Left colon (tissue), 2 donors: Measurements from ENCODE around the gene ZKSCAN2. TPM values are rescaled to one million over a fixed set of nuclear protein-coding genes. Genes with fewer than 3 reads are reported as not detected.
A peak's percentile ranks its signal among the peaks of the same experiment; 100 is the strongest.

Source experiments
- ATAC-seq: fragments of 200-7000 bp; cut with Tn5 transposase; one replicate; pipeline ENCODE4 v1.9.1; 2020; ENCODE audit warnings: mild to moderate bottlenecking, moderate library complexity
- DNase-seq, 2 donors: peaks; one replicate each; pipeline ENCODE4 v3.0.0-alpha.2; 2020
- intact Hi-C, 2 donors: fragments of 100-400 bp; cut with DNase I in 1 of 2; cut with micrococcal nuclease in 1 of 2; formaldehyde crosslinking; loops; one replicate each; pipeline versions ENCODE4 v1.11.2 to v1.14.0; 2022; cut with DNase I, micrococcal nuclease
- long read RNA-seq: library from polyadenylated mRNA; unstranded; transcript quantifications from one replicate; pipeline ENCODE4 v2.0.0, GENCODE V29; 2021
- total RNA-seq, 2 donors: library from RNA; stranded (reverse); fragmentation: NEBNext Ultra II Directional; extraction: Animal tissue kit (Norgen Biotek cat#: 25700); gene quantifications; one replicate each; pipeline ENCODE4 v1.2.1, GENCODE V29; 2021
- donor health status: DM: no; HTN: no; CAD: no.
- donor health status: DM: yes; HTN: yes; CAD: no.

The ZKSCAN2 gene
- total RNA-seq, result 1 to 10 TPM; 2.6 to 2.7 TPM
- long read RNA-seq, partial matches to known transcripts, result 1 of 2 reads
- long read RNA-seq, other reads (novel, unspliced or antisense), result 0 of 2 reads

DNA sequence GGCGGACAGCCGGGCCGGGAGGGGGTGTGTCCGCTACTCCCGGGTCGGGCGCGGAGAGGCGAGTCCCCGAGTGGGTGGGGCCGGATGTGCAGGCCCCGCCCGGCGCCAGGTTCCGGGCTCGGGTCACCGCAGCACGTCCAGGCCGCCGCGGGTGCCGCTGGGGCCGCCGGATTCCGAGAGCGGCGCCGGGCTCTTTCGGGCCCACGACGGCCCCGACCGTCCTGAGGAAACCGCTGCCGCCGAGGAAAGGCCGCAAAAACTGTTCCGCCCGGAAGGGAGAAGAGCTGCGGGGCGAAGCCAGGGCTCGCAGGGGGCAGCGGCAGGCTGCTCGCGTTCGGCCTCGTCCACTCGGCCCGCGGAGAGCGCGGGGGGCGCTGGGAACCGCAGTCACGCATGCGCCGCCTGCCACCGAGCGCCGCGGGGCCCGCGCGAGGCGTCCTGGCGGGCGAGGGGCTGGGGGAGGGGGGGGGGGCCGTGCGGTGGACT is at the start of gene ZKSCAN2:
ZKSCAN2 (minus strand) TSS at position 376 of the 486 bp plus-strand sequence. CDS start 718 bp downstream, outside the sequence.
- intact Hi-C loops, result no loop called here
- peak; percentile 92 for DNase-seq
- ATAC-seq, result peak; percentile 94

DNA sequence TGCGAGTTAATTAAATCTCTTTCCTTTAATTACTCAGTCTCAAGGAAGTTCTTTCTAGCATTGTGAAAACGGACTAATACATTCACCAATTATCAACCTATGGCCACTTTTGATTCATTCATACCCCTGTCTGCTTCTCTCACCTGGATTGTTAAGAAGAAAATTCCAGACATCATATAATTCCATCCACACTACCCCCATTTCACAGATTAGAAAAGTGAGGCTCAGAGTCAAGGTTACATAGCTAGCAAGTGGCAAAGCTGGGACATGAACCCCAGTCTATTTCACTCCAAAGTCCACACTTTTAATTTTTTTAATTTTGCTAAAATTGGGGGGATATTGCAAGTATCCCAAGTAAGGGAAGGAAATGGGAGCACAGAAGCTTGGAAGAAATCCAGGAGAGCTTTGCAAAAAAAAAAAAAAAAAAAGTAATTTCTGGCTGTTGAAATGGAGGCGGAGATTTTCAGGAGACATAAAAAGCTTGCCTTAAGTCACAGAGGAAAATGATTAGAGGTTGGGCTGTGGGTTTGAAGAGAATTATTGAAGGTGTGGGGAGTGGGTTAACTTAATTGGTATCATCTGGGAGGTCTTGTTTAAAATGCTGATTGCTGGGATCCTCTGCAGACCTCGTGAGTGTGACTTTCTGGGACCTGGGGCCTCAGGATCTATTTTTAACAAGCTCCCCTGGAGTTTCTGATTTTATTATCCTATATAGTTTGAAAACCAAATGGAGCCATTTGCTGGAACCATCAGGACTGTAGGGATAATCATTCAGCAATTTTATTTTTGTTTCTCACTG is 42.3 kb upstream of the ZKSCAN2 start:
- no peak for DNase-seq
- ATAC-seq, result no peak
- intact Hi-C loops, result no loop called here

DNA sequence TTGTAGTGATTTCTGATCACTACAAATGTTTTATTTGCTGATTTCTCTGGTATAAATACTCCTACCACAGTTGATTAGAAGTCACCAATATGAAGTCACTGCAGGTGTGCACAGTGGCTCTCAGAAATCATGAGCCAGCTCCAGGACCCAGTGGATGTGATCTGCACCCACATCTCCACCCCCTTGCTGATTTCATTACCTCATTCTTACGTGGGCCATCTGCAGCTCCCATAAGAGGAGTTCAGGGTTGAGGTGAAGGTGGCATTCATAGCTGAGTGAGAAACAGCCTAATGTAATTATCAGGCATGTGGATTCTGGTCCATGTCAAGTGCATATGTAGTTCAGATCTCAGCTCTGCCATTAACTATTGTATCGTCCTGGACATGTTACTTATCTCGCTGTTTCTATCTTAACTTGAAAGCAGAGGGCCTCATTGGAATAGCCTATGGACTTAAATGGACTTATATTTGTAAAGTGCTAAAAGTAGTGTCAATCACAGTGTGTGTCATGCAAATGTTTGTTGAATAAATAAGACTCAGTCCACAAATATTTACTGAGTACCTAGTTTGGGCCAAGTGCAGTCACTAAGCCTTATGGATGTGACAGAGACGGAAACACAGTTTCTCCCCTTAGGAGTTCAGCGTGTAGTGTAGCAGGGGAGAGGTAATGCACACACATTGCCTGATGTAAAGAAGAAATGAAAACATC is 40.7 kb upstream of the ZKSCAN2 start:
- intact Hi-C loops, result no loop called here
- DNase-seq (no peak), ATAC-seq (no peak)

DNA sequence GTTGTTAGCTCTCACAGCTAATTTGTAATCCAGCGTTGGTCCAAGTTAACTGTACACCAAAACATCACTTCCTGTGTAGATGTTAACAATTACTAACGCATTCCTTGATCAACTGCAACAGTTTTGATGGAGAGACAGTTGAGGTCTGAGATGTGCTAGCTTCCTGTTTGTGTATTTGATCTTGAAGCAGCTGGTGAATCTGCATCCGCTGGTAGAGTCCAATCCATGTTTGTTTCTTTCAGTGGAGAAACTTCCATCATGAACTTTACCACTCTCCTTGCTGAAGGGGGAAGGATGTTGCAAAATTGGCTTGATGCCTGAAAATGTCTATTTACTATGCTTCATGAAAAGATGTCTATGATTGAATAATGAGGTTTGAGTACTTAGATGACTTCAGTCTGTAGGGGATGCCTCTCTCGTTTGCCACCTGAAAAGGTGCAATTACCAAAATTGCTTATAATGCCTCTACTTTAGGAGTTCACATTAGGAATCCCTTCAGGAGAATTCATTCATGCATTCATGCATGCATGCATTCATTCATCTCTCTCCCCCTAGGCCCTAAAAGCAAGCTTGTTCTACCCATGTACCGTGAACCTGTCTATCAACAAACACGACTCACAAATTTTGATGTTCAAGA is 39.6 kb upstream of the ZKSCAN2 start:
- no peak for DNase-seq
- no peak for ATAC-seq
- intact Hi-C loops, result no loop called here

DNA sequence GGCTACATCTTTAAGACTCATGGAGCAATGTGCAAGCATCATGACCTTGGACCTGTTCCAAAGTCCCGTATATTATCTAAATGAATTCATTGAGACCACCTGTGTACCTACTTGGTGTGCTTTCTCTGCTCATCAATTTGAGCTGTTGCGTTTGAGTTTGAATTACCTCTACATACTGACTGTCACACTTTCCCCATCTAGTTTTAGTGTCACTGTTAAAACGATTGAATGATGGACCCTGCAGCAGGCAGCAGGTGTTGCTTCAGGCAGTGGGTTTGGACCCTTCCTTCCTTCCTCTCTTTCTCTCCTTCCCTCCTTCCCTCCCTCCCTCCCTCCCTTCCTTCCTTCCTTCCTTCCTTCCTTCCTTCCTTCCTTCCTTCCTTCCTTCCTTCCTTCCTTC is 33.9 kb upstream of the ZKSCAN2 start:
- intact Hi-C loops, result no loop called here
- no peak for DNase-seq
- ATAC-seq, result no peak

DNA sequence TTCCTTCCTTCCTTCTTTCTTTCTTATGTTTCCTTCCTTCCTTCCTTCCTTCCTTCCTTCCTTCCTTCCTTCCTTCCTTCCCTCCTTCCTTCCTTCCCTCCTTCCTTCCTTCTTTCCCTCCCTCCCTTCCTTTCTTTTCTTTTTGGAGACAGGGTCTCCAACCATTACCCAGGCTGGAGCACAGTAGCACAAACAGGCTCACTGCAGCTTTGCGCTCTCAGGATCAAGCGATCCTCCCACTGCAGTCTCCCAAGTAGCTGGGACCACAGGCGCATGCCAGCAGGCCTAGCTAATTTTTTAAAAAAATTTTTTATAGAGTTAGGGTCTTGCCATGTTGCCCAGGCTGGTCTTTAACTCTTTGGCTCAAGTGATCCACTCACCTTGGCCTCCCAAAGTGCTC is 31.8 kb upstream of the ZKSCAN2 start:
- ATAC-seq (no peak), DNase-seq (no peak)
- intact Hi-C loops, result no loop called here

DNA sequence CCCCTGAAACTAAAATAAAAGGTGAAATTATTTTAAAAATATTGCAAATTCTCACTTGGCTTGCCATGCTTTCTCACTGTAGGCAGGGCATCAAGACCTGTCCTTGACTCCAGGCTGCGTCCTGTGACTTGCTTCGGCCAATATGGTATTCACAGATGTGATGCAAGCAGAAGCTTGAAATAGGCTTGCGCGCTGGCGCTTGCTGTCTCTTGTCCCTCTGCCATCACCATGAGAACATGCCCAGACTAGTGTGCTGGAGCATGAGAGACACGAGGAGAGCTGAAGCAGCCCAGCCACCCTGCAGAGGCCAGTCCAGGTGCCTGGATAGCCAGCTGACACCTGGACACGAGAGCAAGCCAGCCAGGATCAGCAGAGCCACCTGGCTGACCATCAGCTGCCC is 21.8 kb upstream of the ZKSCAN2 start:
- intact Hi-C loops, result no loop called here
- no peak for ATAC-seq

DNA sequence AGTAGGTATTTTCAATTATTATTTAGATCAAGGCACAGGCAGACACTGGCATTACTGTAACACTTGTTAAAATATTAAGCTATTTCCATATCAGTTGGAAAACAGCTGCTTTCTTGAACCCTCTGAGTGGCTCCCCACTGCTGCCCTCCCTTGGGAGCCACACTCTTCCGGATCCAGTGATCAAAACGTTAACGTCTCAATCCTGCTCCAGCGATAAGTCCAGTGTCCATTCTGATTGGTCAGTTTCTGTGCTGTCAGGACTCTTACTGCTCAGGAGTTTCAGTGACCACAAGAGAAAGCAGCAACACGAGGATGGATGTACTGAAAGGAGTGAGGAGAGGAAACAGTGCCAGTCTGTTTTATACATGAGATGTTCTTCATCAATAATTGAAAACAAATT is 13.8 kb upstream of the ZKSCAN2 start:
- no peak for ATAC-seq
- no peak for DNase-seq
- intact Hi-C loops, result no loop called here

More for the DNA sequence above, 21.8 kb upstream of the ZKSCAN2 start:
- no peak for DNase-seq

DNA sequence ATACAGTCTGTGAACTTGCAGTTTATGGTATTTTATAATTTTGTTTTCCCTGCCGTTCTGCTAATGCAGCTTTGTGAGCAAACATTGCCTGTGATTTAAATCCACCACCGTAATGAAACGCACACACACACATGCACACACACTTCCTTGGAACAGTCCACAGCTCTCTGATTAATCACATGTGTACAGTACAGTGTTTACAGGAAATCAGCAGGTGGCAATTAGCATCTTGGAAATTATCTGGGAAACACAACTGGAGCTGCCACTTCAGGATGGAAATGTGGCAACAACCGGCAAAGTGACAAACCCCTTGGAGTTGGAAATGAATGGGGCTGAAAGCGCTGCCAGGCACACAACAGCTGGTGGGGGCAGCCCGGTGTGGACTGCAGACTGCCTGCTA is 12.9 kb upstream of the ZKSCAN2 start:
- ATAC-seq (no peak), DNase-seq (no peak)
- intact Hi-C loops, result no loop called here

DNA sequence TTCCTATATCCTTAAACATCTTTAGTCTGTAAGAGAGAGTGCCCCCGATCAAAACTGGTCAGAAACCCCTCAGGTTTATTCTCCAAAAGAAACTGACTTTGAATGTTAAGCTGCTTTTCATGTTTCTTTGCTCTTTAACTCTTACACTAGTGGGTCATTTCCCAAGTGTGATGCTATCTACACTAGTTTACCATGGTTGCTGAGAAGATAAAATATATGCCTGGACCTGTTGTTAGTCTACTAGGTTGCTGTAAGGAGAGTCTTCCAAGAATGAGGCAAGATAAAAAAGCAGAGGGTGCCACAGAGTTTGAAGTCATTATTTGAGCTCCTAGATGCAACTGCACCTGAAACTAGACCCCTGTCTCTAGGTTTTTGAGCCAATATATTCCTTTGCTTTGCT is 12.2 kb upstream of the ZKSCAN2 start:
- intact Hi-C loops, result no loop called here
- ATAC-seq, result no peak

DNA sequence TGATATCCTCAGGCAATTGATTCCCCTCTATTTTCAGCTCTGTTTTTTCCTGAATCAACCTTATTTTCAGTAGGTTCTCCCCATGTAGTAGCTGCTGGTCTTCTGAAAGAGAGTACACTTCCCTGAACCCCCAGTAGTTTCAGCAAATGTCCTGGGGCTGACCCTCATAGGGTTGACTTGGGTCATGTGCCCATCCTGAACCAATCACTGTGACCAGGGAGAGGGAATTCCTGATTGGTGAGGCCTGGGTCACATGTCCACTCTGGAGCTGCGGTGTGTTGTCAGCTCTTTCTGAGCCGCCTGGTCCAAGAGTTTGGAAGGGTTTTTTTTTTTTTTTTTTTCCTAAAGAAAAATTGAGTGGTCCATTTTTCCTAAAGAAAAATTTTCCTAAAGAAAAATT is 8.3 kb upstream of the ZKSCAN2 start:
- no peak for DNase-seq
- intact Hi-C loops, result no loop called here
- ATAC-seq, result no peak

More for the DNA sequence above, 12.2 kb upstream of the ZKSCAN2 start:
- DNase-seq, result no peak

DNA sequence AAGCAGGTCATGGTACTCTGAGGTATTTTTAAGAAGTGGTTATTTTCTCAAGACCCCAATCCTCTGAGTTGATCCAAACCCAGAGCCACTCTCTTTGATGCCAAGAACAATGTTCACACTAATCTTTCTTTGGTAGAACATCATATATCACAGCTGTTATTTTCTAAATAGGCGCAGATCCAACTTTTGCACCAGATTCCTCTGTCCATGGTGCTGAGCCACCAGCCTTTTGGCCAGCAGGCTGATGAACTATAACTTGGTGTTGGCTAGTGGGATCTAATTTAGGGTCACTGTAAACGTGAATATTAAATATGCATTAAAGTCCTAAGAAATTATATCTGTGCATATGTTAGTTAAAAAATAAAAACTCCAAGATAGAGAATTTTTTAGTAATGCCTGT is 7.0 kb upstream of the ZKSCAN2 start:
- no peak for ATAC-seq
- intact Hi-C loops, result no loop called here
- DNase-seq, result no peak

DNA sequence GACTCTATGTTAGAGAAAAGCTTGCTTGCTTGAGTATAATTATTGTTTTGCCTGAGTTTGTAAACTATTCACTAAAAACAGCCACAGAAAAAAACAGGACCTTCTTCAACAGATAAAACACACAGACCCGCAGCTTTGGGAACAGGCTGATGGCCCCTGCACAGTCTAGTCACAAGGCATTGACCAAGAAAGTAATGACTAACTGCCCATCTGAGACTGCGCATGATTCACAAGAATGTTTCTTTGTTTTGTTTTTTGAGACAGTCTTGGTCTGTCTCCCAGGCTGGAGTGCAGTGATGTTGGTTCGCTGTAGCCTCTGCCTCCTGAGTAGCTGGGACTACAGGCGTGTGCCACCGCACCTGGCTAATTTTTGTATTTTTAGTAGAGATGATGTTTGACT is 2.8 kb upstream of the ZKSCAN2 start:
- DNase-seq (no peak), ATAC-seq (no peak)
- intact Hi-C loops, result no loop called here

DNA sequence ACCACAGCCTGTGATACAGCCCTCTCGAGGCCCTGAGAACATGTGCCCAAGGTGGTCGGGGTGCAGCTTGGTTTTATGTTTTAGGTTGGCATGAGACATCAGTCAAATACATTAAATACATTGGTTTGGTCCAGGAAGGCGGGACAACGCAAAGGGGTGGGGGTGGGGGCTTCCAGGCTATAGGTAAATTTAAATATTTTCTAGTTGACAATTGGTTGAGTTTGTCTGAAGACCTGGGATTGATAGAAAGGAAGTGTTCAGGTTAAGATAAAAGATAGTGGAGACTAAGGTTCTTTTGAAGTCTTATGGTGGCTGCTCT is 1.2 kb upstream of the ZKSCAN2 start:
- no peak for DNase-seq
- intact Hi-C loops, result no loop called here
- no peak for ATAC-seq

DNA sequence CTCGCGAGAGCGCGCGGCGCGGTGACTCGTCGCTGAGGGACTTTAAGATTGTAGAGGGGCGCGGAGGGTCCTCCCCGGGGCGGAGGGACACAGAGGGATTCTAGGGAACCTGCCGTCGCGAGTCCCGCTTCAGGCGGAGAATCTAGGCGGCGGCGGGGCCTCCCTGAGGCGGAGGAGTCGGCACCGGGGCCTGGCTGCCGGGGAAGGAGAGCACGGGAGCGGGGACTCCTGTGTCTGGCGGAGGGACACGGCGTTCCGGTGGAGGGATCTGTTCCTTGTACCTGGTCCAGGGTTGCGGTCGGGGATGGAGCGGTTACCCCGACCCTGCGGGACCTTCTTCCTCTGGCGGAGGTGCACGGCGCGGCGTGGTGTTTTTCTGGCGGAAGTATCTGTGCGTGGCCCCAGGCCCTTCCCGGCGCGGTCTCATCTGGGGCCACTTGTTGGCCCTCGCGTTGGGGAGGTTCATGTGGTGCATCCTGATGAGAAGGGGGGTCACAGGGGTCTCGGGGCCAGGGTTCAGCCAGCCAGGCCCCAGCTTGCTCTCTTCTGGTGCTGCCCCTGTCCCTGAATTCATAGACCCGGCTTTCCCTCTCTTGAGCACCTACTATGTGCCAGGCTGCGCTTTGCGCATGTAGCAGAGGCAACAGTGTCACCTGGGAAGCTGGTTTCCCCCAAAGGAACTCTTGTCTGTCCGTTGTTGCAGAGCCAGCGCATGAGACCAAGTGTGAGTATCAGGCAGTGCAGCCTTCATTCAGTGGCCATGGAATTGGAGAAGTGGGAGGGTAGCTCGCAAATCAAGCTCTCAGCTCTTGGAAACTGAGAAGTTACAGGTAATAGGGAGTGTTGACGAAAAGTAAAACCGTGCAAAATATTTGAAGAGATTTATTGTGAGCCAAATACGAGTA is 563 bp upstream of the ZKSCAN2 start:
- intact Hi-C loops, result no loop called here
- peak; percentile 87 to 89 for DNase-seq
- ATAC-seq, result peak; percentile 51

DNA sequence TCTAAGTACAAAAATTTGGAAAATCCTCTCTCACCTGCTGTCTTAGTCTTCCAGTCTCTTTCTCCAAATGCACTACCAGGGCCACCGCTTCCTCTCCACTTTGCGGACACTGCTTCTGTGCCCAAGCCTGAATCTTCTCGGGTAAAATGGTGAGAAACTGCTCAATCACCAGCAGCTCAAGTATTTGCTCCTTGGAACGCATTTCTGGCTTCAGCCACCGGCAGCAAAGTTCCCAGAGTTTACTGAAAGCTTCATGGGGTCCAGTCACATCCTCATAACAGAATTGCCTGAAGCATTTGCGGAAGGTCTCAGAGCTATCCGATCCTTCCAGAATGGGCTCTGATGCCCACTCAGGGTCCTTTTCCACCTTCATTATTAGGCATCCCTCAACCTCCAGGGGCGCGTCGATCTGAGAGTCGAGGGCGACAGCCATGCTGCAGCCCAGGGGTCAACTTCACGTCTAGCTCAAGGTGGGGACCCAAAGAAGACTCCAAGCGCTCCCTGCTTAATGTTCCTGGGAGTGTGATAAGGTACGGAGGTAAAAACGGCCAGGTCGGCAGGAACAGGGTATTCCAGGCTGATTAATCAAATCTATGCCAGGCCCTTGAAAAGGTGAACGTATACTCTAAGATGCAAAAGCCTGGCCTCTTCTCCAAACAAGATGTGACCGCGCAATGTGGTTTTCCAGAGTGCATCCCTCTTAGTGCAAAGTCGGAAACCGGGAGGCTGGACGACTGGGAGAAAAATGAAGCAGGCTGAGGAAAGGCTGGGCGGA is 763 bp downstream of the ZKSCAN2 start:
- peak in 1 of 2 donors; percentile 32 for DNase-seq
- ATAC-seq, result no peak
- intact Hi-C loops, result no loop called here

DNA sequence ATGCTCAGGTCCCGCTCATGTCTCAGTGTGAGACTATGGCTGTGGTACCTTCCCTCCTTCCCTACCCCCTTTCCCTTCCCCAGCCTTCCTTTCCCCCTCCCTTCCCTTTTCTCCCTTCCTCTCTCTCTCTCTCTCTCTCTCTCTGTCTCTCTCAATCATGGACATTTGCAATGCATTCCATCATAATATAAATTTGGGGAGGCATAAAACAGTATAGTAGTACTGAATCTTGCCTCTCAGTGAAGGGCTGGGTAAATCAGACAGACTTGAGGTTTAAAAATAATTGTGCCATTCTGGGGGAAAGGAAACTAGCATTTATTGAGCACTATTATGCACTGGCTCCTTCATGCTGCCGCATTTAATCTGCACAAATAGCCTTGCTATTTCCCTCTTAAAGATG is 4.3 kb downstream of the ZKSCAN2 start:
- no peak for DNase-seq
- intact Hi-C loops, result no loop called here
- no peak for ATAC-seq

DNA sequence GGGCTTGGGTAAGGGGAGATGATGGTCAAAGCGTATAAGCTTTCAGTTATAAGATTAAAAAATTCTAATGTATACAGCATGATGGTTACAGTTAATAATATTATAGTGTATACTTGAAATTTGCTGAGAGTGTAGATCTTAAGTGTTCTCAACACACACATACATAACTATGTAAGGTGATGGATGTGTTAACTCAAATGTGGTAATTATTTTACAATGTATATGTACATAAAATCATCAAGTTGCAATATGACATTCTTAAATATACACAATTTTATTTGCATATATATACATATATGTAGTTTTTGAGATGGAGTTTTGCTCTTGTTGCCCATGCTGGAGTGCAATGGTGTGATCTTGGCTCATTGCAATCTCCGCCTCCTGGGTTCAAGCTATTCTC is 7.2 kb downstream of the ZKSCAN2 start:
- DNase-seq, result no peak
- intact Hi-C loops, result no loop called here
- no peak for ATAC-seq
